HEK293 (cell line): Measurements from ENCODE around the gene TEX14.

Experiments used
- CTCF ChIA-PET: fragments of 350-600 bp; formaldehyde crosslinking; extraction: SDS; loops from one replicate; lab custom pipeline; 2021; ENCODE audit warnings: antibody characterized with exemption; lab: Yijun Ruan, JAX
- POLR2A ChIA-PET: fragments of 300-600 bp; formaldehyde crosslinking; extraction: SDS; loops from one replicate; lab custom pipeline; 2020; ENCODE audit warnings: antibody characterized with exemption, inconsistent platforms; lab: Yijun Ruan, JAX
- H3K27ac ChIP-seq: fragments of 200-500 bp; sonication (Bioruptor generic); 2 replicates; pipeline ENCODE4 v1.5.1; 2014; ENCODE audit warnings: low read depth, low read length, control low read depth, inconsistent platforms; ENCODE audit errors: extremely low read depth
- H3K36me3 ChIP-seq, 2 experiments: fragments of 200-500 bp in 1 of 2; sonication (Bioruptor generic) in 1 of 2; 1 replicate in 1 of 2; 2 replicates in 1 of 2; pipeline ENCODE4 v1.5.1; 2014 to 2017; ENCODE audit warnings: inconsistent platforms in 2 of 2, low read length in 2 of 2; ENCODE audit not compliant: control insufficient read depth in 2 of 2, insufficient read depth in 1 of 2
- H3K4me1 ChIP-seq: fragments of 200-500 bp; sonication (Bioruptor generic); 2 replicates; pipeline ENCODE4 v1.5.1; 2014; ENCODE audit warnings: mild to moderate bottlenecking, low read length, inconsistent platforms; ENCODE audit not compliant: control insufficient read depth, insufficient read depth
- H3K4me3 ChIP-seq: 2 replicates; pipeline ENCODE4 v1.5.1; 2011; ENCODE audit warnings: low read depth, mild to moderate bottlenecking, control low read depth, low read length, moderate library complexity
- H3K9me3 ChIP-seq: fragments of 200-500 bp; sonication (Bioruptor generic); 2 replicates; pipeline ENCODE4 v1.5.1; 2014; ENCODE audit warnings: low read depth, low read length, inconsistent platforms; ENCODE audit not compliant: control insufficient read depth, insufficient read depth
- BCL11A ChIP-seq: fragments of 450-650 bp; formaldehyde crosslinking; IDR thresholded peaks from 2 replicates; pipeline ENCODE4 v1.5.1; 2016; ENCODE audit warnings: low read depth, missing biosample characterization, missing genetic modification characterization
- MEIS1 ChIP-seq: sonication (generic); formaldehyde crosslinking; IDR thresholded peaks from 2 replicates; pipeline ENCODE4 v1.8.1; 2022; ENCODE audit warnings: missing genetic modification reagents, mild to moderate bottlenecking, borderline replicate concordance
- SP3 ChIP-seq: fragments of 450-650 bp; formaldehyde crosslinking; IDR thresholded peaks from 2 replicates; pipeline ENCODE4 v1.5.1; 2016; ENCODE audit warnings: missing biosample characterization, missing genetic modification characterization
- TCF7L2 ChIP-seq: IDR thresholded peaks from 2 replicates; pipeline ENCODE4 v1.6.1; 2011; ENCODE audit warnings: low read depth, mild to moderate bottlenecking, inconsistent platforms, low read length, moderate library complexity, borderline replicate concordance
- ZBTB7A ChIP-seq: fragments of 450-650 bp; formaldehyde crosslinking; IDR thresholded peaks from 2 replicates; pipeline ENCODE4 v1.5.1; 2016; ENCODE audit warnings: low read depth, missing biosample characterization, missing genetic modification characterization
- ZNF202 ChIP-seq: fragments of 450-650 bp; formaldehyde crosslinking; IDR thresholded peaks from 2 replicates; pipeline ENCODE4 v1.5.1; 2016; ENCODE audit warnings: missing biosample characterization, missing genetic modification characterization, borderline replicate concordance
- ZNF214 ChIP-seq: fragments of 450-650 bp; formaldehyde crosslinking; IDR thresholded peaks from 2 replicates; pipeline ENCODE4 v1.5.1; 2017; ENCODE audit warnings: missing biosample characterization, mild to moderate bottlenecking, missing genetic modification characterization, borderline replicate concordance
- ZNF248 ChIP-seq: fragments of 450-650 bp; formaldehyde crosslinking; IDR thresholded peaks from 2 replicates; pipeline ENCODE4 v1.5.1; 2017; ENCODE audit warnings: missing biosample characterization, missing genetic modification characterization
- ZNF266 ChIP-seq: fragments of 450-650 bp; formaldehyde crosslinking; IDR thresholded peaks from 2 replicates; pipeline ENCODE4 v1.5.1; 2016; ENCODE audit warnings: missing biosample characterization, missing genetic modification characterization, low read depth
- ZNF341 ChIP-seq: fragments of 450-650 bp; formaldehyde crosslinking; IDR thresholded peaks from 2 replicates; pipeline ENCODE4; 2016; ENCODE audit warnings: low read depth, missing biosample characterization, missing genetic modification characterization
- ZNF473 ChIP-seq: fragments of 450-650 bp; formaldehyde crosslinking; IDR thresholded peaks from 2 replicates; pipeline ENCODE4 v1.5.1; 2017; ENCODE audit warnings: missing biosample characterization, missing genetic modification characterization
- ZNF514 ChIP-seq: fragments of 450-650 bp; formaldehyde crosslinking; IDR thresholded peaks from 2 replicates; pipeline ENCODE4 v1.5.1; 2016; ENCODE audit warnings: missing biosample characterization, missing genetic modification characterization
- ZNF529 ChIP-seq: fragments of 450-650 bp; formaldehyde crosslinking; IDR thresholded peaks from 2 replicates; pipeline ENCODE4 v1.5.1; 2017; ENCODE audit warnings: missing genetic modification characterization, missing biosample characterization; ENCODE audit not compliant: insufficient replicate concordance
- ZNF555 ChIP-seq: fragments of 450-650 bp; formaldehyde crosslinking; conservative IDR thresholded peaks from 2 replicates; pipeline ENCODE4 v1.5.1; 2017; ENCODE audit warnings: missing biosample characterization, mild to moderate bottlenecking, missing genetic modification characterization, inconsistent platforms
- ZNF558 ChIP-seq: fragments of 450-650 bp; formaldehyde crosslinking; IDR thresholded peaks from 2 replicates; pipeline ENCODE4 v1.5.1; 2016; ENCODE audit warnings: missing biosample characterization, missing genetic modification characterization
- ZNF610 ChIP-seq: fragments of 450-650 bp; formaldehyde crosslinking; IDR thresholded peaks from 2 replicates; pipeline ENCODE4 v1.5.1; 2016; ENCODE audit warnings: missing biosample characterization, missing genetic modification characterization, borderline replicate concordance
- ZNF623 ChIP-seq: fragments of 450-650 bp; formaldehyde crosslinking; IDR thresholded peaks from 2 replicates; pipeline ENCODE4 v1.5.1; 2016; ENCODE audit warnings: missing biosample characterization, missing genetic modification characterization
- ZNF654 ChIP-seq: fragments of 450-650 bp; formaldehyde crosslinking; IDR thresholded peaks from 2 replicates; pipeline ENCODE4 v1.5.1; 2016; ENCODE audit warnings: low read depth, missing biosample characterization, missing genetic modification characterization
- ZNF660 ChIP-seq: fragments of 450-650 bp; IDR thresholded peaks from 2 replicates; pipeline ENCODE4 v1.5.1; 2018; ENCODE audit warnings: missing biosample characterization, mild to moderate bottlenecking, missing genetic modification characterization
- ZNF701 ChIP-seq: fragments of 450-650 bp; formaldehyde crosslinking; IDR thresholded peaks from 2 replicates; pipeline ENCODE4 v1.5.1; 2016; ENCODE audit warnings: missing biosample characterization, missing genetic modification characterization
- ZNF785 ChIP-seq: fragments of 450-650 bp; formaldehyde crosslinking; IDR thresholded peaks from 2 replicates; pipeline ENCODE4 v1.5.1; 2016; ENCODE audit warnings: missing biosample characterization, missing genetic modification characterization
- TF ChIP-seq, protein P1 (sequence below): fragments of 450-650 bp; formaldehyde crosslinking; optimal IDR thresholded peaks from 2 replicates; pipeline ENCODE3; 2016; ENCODE audit warnings: missing biosample characterization, mild to moderate bottlenecking, missing genetic modification characterization
- TF ChIP-seq, protein P2 (sequence below): fragments of 450-650 bp; formaldehyde crosslinking; IDR thresholded peaks from 2 replicates; pipeline ENCODE4 v1.5.1; 2016; ENCODE audit warnings: missing biosample characterization, missing genetic modification characterization
- TF ChIP-seq, protein P3 (sequence below): fragments of 450-650 bp; IDR thresholded peaks from 2 replicates; pipeline ENCODE4 v1.5.1; 2018; ENCODE audit warnings: missing biosample characterization, mild to moderate bottlenecking, missing genetic modification characterization
- TF ChIP-seq, protein P4 (sequence below): sonication (generic); formaldehyde crosslinking; IDR thresholded peaks from 2 replicates; pipeline ENCODE4 v1.8.1; 2022; ENCODE audit warnings: mild to moderate bottlenecking, moderate library complexity, missing genetic modification reagents

Gene TEX14

DNA sequence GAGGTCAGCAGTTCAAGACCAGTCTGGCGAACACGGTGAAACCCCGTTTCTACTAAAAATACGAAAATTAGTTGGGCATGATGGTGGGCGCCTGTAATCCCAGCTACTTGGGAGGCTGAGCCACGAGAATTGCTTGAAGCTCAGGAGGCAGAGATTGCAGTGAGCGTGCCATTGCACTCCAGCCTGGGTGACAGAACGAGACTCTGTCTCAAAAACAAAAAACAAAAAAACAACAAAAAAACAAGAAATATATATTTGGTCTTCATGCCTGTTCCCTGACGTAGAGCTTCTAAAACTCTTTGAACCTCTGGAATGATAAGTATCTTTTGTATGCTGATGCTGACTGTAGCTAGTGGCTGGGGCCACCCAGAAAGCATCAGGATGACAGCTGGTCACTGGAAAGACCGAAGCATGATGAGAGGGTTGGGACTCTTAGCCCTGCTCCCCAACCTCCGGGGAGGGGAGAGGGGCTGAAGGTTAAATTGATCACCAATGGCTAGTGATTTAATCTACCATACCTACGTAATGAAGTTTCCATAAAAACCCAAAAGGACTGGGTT lies 54.8 kb downstream of the TEX14 start:
- Histone ChIP-seq H3K36me3 (no peaks in the 10 kb centered on the region), H3K4me3 (no peak overlapping the region), H3K9me3 (no peaks in the 10 kb centered on the region), H3K27ac (no peak overlapping the region), H3K4me1 (no peaks in the 10 kb centered on the region)
- ChIA-PET POLR2A (no interaction called here), CTCF (no interaction called here)
- TF ChIP-seq ZNF610 (tag by site-specific recombination) (no peak), ZNF248 (tag by site-specific recombination) (no peak), ZNF473 (tag by site-specific recombination) (no peak), BCL11A (tag by site-specific recombination) (no peak), TCF7L2 (no peak), ZNF202 (tag by site-specific recombination) (no peak), ZNF341 (tag by site-specific recombination) (no peak), ZNF701 (no peak), ZNF555 (tag by site-specific recombination) (no peak), ZNF558 (tag by site-specific recombination) (no peak), ZNF654 (tag by site-specific recombination) (no peak), ZNF266 (tag by site-specific recombination) (no peak)
- TF ChIP-seq, protein P1, sequence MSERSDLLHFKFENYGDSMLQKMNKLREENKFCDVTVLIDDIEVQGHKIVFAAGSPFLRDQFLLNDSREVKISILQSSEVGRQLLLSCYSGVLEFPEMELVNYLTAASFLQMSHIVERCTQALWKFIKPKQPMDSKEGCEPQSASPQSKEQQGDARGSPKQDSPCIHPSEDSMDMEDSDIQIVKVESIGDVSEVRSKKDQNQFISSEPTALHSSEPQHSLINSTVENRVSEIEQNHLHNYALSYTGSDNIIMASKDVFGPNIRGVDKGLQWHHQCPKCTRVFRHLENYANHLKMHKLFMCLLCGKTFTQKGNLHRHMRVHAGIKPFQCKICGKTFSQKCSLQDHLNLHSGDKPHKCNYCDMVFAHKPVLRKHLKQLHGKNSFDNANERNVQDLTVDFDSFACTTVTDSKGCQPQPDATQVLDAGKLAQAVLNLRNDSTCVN, result no peak
- TF ChIP-seq, protein P2, sequence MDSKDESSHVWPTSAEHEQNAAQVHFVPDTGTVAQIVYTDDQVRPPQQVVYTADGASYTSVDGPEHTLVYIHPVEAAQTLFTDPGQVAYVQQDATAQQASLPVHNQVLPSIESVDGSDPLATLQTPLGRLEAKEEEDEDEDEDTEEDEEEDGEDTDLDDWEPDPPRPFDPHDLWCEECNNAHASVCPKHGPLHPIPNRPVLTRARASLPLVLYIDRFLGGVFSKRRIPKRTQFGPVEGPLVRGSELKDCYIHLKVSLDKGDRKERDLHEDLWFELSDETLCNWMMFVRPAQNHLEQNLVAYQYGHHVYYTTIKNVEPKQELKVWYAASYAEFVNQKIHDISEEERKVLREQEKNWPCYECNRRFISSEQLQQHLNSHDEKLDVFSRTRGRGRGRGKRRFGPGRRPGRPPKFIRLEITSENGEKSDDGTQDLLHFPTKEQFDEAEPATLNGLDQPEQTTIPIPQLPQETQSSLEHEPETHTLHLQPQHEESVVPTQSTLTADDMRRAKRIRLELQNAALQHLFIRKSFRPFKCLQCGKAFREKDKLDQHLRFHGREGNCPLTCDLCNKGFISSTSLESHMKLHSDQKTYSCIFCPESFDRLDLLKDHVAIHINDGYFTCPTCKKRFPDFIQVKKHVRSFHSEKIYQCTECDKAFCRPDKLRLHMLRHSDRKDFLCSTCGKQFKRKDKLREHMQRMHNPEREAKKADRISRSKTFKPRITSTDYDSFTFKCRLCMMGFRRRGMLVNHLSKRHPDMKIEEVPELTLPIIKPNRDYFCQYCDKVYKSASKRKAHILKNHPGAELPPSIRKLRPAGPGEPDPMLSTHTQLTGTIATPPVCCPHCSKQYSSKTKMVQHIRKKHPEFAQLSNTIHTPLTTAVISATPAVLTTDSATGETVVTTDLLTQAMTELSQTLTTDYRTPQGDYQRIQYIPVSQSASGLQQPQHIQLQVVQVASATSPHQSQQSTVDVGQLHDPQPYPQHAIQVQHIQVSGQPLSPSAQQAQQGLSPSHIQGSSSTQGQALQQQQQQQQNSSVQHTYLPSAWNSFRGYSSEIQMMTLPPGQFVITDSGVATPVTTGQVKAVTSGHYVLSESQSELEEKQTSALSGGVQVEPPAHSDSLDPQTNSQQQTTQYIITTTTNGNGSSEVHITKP (tag by site-specific recombination), result no peak
- TF ChIP-seq, protein P3, sequence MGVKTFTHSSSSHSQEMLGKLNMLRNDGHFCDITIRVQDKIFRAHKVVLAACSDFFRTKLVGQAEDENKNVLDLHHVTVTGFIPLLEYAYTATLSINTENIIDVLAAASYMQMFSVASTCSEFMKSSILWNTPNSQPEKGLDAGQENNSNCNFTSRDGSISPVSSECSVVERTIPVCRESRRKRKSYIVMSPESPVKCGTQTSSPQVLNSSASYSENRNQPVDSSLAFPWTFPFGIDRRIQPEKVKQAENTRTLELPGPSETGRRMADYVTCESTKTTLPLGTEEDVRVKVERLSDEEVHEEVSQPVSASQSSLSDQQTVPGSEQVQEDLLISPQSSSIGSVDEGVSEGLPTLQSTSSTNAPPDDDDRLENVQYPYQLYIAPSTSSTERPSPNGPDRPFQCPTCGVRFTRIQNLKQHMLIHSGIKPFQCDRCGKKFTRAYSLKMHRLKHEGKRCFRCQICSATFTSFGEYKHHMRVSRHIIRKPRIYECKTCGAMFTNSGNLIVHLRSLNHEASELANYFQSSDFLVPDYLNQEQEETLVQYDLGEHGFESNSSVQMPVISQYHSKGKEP (tag by site-specific recombination), result no peak
- TF ChIP-seq, all 188 proteins: peak for 0

DNA sequence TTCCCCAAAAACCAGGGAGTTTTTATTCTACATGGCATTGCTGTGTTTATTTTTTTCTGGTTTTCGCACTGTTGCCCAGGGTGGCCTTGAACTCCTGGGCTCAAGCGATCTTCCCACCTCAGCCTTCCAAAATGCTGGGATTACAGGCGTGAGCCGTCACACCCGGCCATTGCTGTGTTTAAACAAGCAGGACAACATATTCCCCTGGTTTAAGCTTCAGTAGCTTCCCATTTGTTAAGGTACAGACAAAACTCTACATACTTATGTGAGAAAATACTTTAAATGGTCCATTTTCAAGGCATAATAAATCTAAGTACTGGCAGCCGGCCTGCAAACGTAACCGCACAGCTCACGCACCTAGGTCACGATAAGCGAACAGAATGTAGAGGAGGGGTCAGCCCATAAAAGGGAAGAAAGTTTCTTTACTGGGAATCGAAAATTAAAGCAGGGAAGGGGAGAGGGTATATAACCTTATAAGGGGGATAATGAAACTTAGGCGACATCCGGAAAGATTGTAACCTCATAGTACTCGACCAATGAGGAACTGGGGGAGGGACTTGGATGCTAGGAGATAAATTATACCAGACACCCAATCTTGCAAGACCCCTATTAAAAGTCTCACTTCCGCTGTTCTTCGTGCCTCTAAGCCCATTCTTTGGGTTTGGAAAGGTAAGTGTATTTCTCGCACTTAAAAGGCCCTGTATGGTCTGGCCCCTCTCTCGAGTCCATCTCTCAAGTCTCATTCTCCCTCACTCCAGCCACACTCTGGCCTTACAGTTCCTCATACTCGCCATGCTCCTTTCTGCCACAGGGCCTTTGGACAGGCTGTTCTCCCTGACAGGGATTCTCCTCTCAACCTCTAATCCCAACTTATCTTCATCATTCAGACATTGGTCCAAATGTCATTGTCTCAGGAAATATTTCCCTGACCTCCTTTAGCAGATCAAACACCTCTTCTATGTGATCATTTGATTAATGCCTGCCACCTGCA lies 59.2 kb downstream of the TEX14 start:
- TF ChIP-seq ZNF214 (tag by site-specific recombination) (no peak), ZNF785 (no peak), ZNF660 (tag by site-specific recombination) (0 out of 2 replicates have a peak, but pooled peaks have one; percentile 4), SP3 (tag by site-specific recombination) (no peak), ZNF623 (tag by site-specific recombination) (peak; percentile 95), ZBTB7A (no peak), ZNF529 (tag by site-specific recombination) (no peak), ZNF514 (tag by site-specific recombination) (no peak), MEIS1 (CRISPR knock-in tag) (no peak)
- TF ChIP-seq, protein P4, sequence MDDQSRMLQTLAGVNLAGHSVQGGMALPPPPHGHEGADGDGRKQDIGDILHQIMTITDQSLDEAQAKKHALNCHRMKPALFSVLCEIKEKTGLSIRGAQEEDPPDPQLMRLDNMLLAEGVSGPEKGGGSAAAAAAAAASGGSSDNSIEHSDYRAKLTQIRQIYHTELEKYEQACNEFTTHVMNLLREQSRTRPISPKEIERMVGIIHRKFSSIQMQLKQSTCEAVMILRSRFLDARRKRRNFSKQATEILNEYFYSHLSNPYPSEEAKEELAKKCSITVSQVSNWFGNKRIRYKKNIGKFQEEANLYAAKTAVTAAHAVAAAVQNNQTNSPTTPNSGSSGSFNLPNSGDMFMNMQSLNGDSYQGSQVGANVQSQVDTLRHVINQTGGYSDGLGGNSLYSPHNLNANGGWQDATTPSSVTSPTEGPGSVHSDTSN (CRISPR knock-in tag), result no peak
- no peaks in the 10 kb centered on the region for H3K4me1 ChIP-seq
- ChIA-PET POLR2A (interaction anchor here (0.7 to 3.0 kb wide), 43 partner anchors 10 to 529 kb away, joined by 3 to 87 read pairs (median 7); partner anchors contain the start of genes MTMR4, PPM1E, PRR11 and RAD51C), CTCF (interaction anchor here (0.6 to 2.3 kb wide), 9 partner anchors 10 to 114 kb away, joined by 3 to 13 read pairs (median 3); no protein-coding TSS in a partner anchor)
- H3K27ac ChIP-seq, result peak overlapping the region; percentile 86
- H3K36me3 ChIP-seq, result no peaks in the 10 kb centered on the region
- H3K9me3 ChIP-seq, result no peaks in the 10 kb centered on the region
- H3K4me3 ChIP-seq, result peak overlapping the region; percentile 19
